ENCODE results near the gene PTPA.
A peak's percentile ranks its signal among the peaks of the same experiment; 100 is the strongest.

The PTPA gene

GRCh38 chr9:129109952-129110739, 1.1 kb upstream of the PTPA start (continued):
- TF ChIP-seq ZNF449 (tag by site-specific recombination; IDR thresholded peaks at IDR 0.05) (no peak), ZNF544 (tag by site-specific recombination; IDR thresholded peaks at IDR 0.05) (no peak), ZFP41 (tag by site-specific recombination; IDR thresholded peaks at IDR 0.05; ENCODE audit: borderline replicate concordance) (no peak), ZBTB20 (tag by site-specific recombination; IDR thresholded peaks at IDR 0.05) (peak; percentile 96), ZBTB8A (tag by site-specific recombination; IDR thresholded peaks at IDR 0.05) (peak; percentile 76; the same call in 1 of the 2 replicates), GLIS2 (tag by site-specific recombination; IDR thresholded peaks at IDR 0.05) (peak; percentile 42; the same call in 1 of the 2 replicates), ZNF302 (tag by site-specific recombination; IDR thresholded peaks at IDR 0.05; ENCODE audit: low read depth) (no peak), ZSCAN23 (tag by site-specific recombination; IDR thresholded peaks at IDR 0.05) (no peak), ZNF148 (tag by site-specific recombination; IDR thresholded peaks at IDR 0.05; ENCODE audit: borderline replicate concordance) (no peak), ZNF10 (tag by site-specific recombination; IDR thresholded peaks at IDR 0.05) (no peak)

GRCh38 chr9:129111528-129112151, 425 bp downstream of the PTPA start:
- CTCF ChIA-PET: interaction anchor here (0.7 to 2.2 kb wide), 6 partner anchors 14 to 528 kb away, joined by 3 to 12 read pairs (median 3); no protein-coding TSS in a partner anchor
- Histone ChIP-seq H3K9me3 (ENCODE audit: control insufficient read depth, insufficient read depth, low read depth, low read length) (no peaks in the 10 kb centered on the region), H3K36me3 (ENCODE audit: control insufficient read depth in 2 of 2, insufficient read depth in 1 of 2, low read length in 2 of 2) (peaks cover 0 to 8% of the 10 kb centered on the region in 2 experiments; a peak in 2 of 3 replicates), H3K4me3 (ENCODE audit: low read depth, low read length) (peak overlapping the region; percentile 97), H3K4me1 (ENCODE audit: control insufficient read depth, insufficient read depth, low read length) (peaks cover 4% of the 10 kb centered on the region; the same call in 1 of the 2 replicates), H3K27ac (ENCODE audit: extremely low read depth, low read depth, low read length) (peak overlapping the region; percentile 87)
- POLR2A ChIA-PET: interaction anchor here (0.6 to 3.7 kb wide), 10 partner anchors 9 to 509 kb away, joined by 3 to 23 read pairs (median 3); partner anchors contain the start of genes C9orf50, DOLPP1 and SH3GLB2
- no peak; the same call in none of the 2 replicates for TF ChIP-seq PRDM10 (tag by site-specific recombination; IDR thresholded peaks at IDR 0.05)
- no peak for TF ChIP-seq ZNF768 (tag by site-specific recombination; IDR thresholded peaks at IDR 0.05)
- TF ChIP-seq ZNF211 (tag by site-specific recombination; IDR thresholded peaks at IDR 0.05; ENCODE audit: low read depth): no peak
- TF ChIP-seq ZNF184 (tag by site-specific recombination; IDR thresholded peaks at IDR 0.05): no peak
- no peak for TF ChIP-seq ZNF670 (tag by site-specific recombination; IDR thresholded peaks at IDR 0.05; ENCODE audit: low read depth)
- 0 out of 2 replicates have a peak, but pooled peaks have one; percentile 46 for TF ChIP-seq BCL11B (tag by site-specific recombination; IDR thresholded peaks at IDR 0.05; ENCODE audit: low read depth)
- no peak for TF ChIP-seq ZNF366 (tag by site-specific recombination; conservative IDR thresholded peaks at IDR 0.05)
- TF ChIP-seq ZNF548 (tag by site-specific recombination; IDR thresholded peaks at IDR 0.05): no peak
- TF ChIP-seq KLF8 (tag by site-specific recombination; IDR thresholded peaks at IDR 0.05): peak; percentile 80
- peak; percentile 68 for TF ChIP-seq KLF16 (tag by site-specific recombination; IDR thresholded peaks at IDR 0.05)
- no peak for TF ChIP-seq ZNF777 (tag by site-specific recombination; IDR thresholded peaks at IDR 0.05; ENCODE audit: borderline replicate concordance)
- TF ChIP-seq ZNF560 (tag by site-specific recombination; IDR thresholded peaks at IDR 0.05; ENCODE audit: borderline replicate concordance): no peak
- peak; percentile 82 for TF ChIP-seq GLIS1 (tag by site-specific recombination; IDR thresholded peaks at IDR 0.05)
- peak; percentile 16; the same call in 1 of the 2 replicates for TF ChIP-seq ZBTB11 (tag by site-specific recombination; conservative IDR thresholded peaks at IDR 0.05; ENCODE audit: low read depth)

Measured in HEK293 (cell line).